ENCODE measurements around the gene BLACAT1. TPM values are rescaled to one million over a fixed set of nuclear protein-coding genes. Genes with fewer than 3 reads are reported as not detected.

Gene BLACAT1
- total and polyA plus RNA-seq, 2 of the 8 experiments (the other 6 are each of a cell fraction or from before 2014, with no cell fraction given): 3.5 to 10.5 TPM

GRCh38 chr1:205488074-205488723 is 32.4 kb upstream of the BLACAT1 start (continued):
- TF ChIP-seq GABPA (IDR thresholded peaks at IDR 0.05; ENCODE audit: borderline replicate concordance, insufficient read depth, low read length) (peak; percentile 32; the same call in 1 of the 2 replicates), YY1 (IDR thresholded peaks at IDR 0.05; ENCODE audit: low read depth, low read length) (0 out of 2 replicates have a peak, but pooled peaks have one; percentile 45), RXRA (IDR thresholded peaks at IDR 0.05; ENCODE audit: insufficient read depth, low read depth, low read length) (no peak)
